HL-60 (cell line): ENCODE measurements around the gene POLE4.

Experiments used
- DNase-seq, 2 experiments: peaks; one replicate each; pipeline ENCODE4 v3.0.0-alpha.2; 2010 to 2020; ENCODE audit warnings: low read depth in 1 of 2, low spot score in 1 of 2
- H3K27ac ChIP-seq: fragments of 250-450 bp; sonication (Bioruptor Pico); replicated peaks from 2 replicates; pipeline ENCODE4 v1.5.1; 2020; ENCODE audit warnings: mild to moderate bottlenecking, moderate library complexity
- H3K27me3 ChIP-seq: fragments of 250-450 bp; sonication (Bioruptor Pico); 2 replicates; pipeline ENCODE4 v1.5.1; 2021; ENCODE audit warnings: mild to moderate bottlenecking, moderate library complexity; ENCODE audit not compliant: insufficient read depth, poor library complexity, severe bottlenecking
- H3K4me3 ChIP-seq: replicated peaks from 2 replicates; pipeline ENCODE4 v1.5.1; 2011; ENCODE audit warnings: mild to moderate bottlenecking, control low read depth, low read length; ENCODE audit not compliant: insufficient read depth
- GABPA ChIP-seq: IDR thresholded peaks from 2 replicates; pipeline ENCODE4 v1.6.1; 2012; ENCODE audit warnings: low read depth
- POLR2AphosphoS5 ChIP-seq: IDR thresholded peaks from 2 replicates; pipeline ENCODE4 v1.6.1; 2012; ENCODE audit warnings: low read depth
- SPI1 ChIP-seq: IDR thresholded peaks from 2 replicates; pipeline ENCODE4 v1.6.1; 2012; ENCODE audit warnings: low read depth, mild to moderate bottlenecking, borderline replicate concordance
- TF ChIP-seq, protein P1 (sequence below): IDR thresholded peaks from 2 replicates; pipeline ENCODE4 v1.6.1; 2012; ENCODE audit warnings: low read depth; ENCODE audit not compliant: insufficient replicate concordance
- TF ChIP-seq, protein P2 (sequence below): IDR thresholded peaks from one replicate; pipeline ENCODE4 v1.5.1; 2011; ENCODE audit warnings: low read length, control low read depth, inconsistent platforms; ENCODE audit not compliant: insufficient read depth

The POLE4 gene

DNA sequence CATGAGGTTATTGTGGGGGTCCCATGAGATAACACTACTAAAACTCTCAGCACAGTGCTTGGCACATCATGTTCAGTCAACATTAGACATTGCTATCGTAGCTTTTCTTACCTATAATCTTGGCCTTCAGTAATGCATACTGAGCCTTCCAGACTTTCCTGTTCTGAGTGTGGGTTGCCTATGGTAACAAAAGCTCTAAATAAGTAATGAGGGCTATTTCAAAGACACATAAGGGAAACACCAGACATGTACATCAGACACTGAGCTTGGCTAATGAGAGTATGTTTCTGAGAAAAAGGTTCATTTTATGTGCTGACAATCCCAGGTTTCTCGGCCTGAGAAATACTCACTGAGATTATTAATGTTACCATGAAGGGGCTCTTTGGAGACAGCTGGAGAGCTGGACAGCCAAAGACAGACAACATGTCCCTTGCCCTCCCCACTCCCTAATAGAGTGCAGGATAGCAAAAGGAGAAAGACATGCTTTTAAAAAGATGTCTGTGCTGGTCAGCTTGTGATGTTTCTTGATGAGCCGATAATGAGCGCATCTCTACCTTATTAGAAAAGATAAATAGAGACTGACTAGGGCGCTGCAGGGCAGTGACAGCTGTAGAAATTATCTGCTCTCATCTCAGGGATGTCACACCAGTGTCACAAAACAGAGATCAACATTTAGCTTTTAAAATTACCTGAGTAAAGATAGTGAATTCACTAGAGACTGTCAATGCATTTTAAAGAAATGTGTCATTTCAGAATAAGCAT lies 25.4 kb downstream of the POLE4 start:
- TF ChIP-seq, protein P1, sequence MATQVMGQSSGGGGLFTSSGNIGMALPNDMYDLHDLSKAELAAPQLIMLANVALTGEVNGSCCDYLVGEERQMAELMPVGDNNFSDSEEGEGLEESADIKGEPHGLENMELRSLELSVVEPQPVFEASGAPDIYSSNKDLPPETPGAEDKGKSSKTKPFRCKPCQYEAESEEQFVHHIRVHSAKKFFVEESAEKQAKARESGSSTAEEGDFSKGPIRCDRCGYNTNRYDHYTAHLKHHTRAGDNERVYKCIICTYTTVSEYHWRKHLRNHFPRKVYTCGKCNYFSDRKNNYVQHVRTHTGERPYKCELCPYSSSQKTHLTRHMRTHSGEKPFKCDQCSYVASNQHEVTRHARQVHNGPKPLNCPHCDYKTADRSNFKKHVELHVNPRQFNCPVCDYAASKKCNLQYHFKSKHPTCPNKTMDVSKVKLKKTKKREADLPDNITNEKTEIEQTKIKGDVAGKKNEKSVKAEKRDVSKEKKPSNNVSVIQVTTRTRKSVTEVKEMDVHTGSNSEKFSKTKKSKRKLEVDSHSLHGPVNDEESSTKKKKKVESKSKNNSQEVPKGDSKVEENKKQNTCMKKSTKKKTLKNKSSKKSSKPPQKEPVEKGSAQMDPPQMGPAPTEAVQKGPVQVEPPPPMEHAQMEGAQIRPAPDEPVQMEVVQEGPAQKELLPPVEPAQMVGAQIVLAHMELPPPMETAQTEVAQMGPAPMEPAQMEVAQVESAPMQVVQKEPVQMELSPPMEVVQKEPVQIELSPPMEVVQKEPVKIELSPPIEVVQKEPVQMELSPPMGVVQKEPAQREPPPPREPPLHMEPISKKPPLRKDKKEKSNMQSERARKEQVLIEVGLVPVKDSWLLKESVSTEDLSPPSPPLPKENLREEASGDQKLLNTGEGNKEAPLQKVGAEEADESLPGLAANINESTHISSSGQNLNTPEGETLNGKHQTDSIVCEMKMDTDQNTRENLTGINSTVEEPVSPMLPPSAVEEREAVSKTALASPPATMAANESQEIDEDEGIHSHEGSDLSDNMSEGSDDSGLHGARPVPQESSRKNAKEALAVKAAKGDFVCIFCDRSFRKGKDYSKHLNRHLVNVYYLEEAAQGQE = no peak
- TF ChIP-seq, protein P2, sequence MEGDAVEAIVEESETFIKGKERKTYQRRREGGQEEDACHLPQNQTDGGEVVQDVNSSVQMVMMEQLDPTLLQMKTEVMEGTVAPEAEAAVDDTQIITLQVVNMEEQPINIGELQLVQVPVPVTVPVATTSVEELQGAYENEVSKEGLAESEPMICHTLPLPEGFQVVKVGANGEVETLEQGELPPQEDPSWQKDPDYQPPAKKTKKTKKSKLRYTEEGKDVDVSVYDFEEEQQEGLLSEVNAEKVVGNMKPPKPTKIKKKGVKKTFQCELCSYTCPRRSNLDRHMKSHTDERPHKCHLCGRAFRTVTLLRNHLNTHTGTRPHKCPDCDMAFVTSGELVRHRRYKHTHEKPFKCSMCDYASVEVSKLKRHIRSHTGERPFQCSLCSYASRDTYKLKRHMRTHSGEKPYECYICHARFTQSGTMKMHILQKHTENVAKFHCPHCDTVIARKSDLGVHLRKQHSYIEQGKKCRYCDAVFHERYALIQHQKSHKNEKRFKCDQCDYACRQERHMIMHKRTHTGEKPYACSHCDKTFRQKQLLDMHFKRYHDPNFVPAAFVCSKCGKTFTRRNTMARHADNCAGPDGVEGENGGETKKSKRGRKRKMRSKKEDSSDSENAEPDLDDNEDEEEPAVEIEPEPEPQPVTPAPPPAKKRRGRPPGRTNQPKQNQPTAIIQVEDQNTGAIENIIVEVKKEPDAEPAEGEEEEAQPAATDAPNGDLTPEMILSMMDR = no peak
- TF ChIP-seq SPI1 = no peak
- TF ChIP-seq POLR2AphosphoS5 = no peak
- no peak for TF ChIP-seq GABPA
- no peak overlapping the region for H3K27ac ChIP-seq
- H3K27me3 ChIP-seq = no peaks in the 10 kb centered on the region
- H3K4me3 ChIP-seq = no peak overlapping the region
- no peak for DNase-seq

DNA sequence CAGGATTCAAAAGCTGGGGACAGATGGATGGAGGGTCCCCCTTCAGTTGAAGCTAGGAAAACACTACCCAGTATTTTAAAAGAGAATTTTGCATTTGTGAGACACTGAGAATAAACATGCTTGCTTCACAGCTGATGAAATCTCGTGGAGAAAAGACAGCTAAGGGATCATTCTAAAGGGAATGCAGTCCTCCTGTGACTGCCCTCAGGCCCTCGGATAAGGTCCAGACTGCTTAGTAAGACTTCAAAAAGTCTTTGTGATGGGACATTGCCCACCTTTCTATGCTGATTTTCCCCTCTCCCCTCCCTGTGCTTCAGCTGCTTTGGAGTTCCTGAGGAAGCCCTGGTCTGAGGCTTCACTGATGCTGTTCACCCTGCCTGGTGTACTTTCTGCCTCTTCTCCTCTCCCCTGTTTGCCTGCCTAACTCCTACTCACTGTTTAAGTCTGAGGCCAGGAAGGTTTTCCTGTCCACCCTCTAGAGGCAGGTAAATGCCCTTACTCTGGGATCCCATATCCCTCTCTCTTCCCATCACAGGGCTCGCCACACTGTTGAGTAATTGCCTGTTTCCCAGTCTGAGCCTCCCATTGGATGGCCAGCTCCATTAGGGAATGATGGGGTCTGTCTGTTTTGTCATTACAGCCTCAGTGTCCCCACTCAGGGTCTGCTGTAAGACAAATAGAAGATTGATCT lies 26.6 kb downstream of the POLE4 start:
- TF ChIP-seq SPI1 (no peak), POLR2AphosphoS5 (no peak), GABPA (no peak)
- TF ChIP-seq, protein P1 = no peak
- TF ChIP-seq, protein P2 = no peak
- no peaks in the 10 kb centered on the region for H3K27me3 ChIP-seq
- H3K4me3 ChIP-seq = no peak overlapping the region
- DNase-seq = no peak
- no peak overlapping the region for H3K27ac ChIP-seq

DNA sequence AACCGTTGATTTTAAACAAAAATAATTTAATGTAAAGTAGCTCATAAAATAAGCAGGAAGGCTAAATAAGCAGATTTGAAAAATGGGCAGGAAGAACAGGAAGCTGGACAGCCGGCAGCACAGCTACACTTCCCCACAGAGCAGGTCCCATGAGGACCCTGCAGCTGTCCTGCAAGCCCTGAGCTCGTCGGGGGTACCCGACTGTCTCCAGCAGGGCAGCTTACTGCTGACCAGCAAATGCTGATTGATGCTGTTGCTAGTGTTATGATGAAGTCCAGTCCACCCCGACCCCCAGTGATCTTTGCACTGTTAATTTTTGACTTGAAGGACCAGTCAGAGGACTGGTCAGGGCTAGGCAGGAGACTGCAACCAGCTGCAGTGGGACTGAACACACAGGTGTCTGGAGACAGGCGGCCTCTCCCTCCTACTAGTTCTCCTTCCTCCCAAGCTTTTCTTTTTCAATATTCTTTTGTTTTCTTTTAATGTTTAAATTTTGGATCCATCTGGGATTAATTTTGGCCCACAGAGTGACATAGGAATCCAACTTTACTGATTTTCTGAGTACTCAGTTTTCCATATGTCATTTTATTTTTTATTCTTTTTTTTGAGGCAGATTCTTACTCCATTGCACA lies 27.7 kb downstream of the POLE4 start:
- Histone ChIP-seq H3K27me3 (no peaks in the 10 kb centered on the region), H3K27ac (no peak overlapping the region), H3K4me3 (no peak overlapping the region)
- DNase-seq = no peak
- TF ChIP-seq, protein P2 = no peak
- peak; percentile 25; the same call in 1 of the 2 replicates for TF ChIP-seq SPI1
